Esophagus muscularis mucosa (tissue), 4 donors: ENCODE data around the gene SIPA1L3.

ENCODE experiments used
- EP300 ChIP-seq: sonication (generic); formaldehyde crosslinking; IDR thresholded peaks from one replicate; pipeline ENCODE4 v1.6.1; 2017; ENCODE audit warnings: antibody characterized with exemption
- POLR2A ChIP-seq: fragments of 450-650 bp; IDR thresholded peaks from one replicate; pipeline ENCODE4 v1.6.1; 2017; ENCODE audit warnings: antibody characterized with exemption, moderate library complexity, mild to moderate bottlenecking, low read depth
- POLR2AphosphoS5 ChIP-seq, 2 donors: sonication (generic); formaldehyde crosslinking; IDR thresholded peaks; one replicate each; pipeline ENCODE4 v1.6.1; 2017; ENCODE audit warnings: antibody characterized with exemption in 2 of 2
- TF ChIP-seq, protein P1 (sequence below), 3 experiments: fragments of 200-600 bp in 2 of 3; fragments of 450-650 bp in 1 of 3; sonication (generic) in 2 of 3; IDR thresholded peaks; one replicate each; pipeline ENCODE4 v1.5.1; 2017 to 2019; ENCODE audit warnings: antibody characterized with exemption in 3 of 3, mild to moderate bottlenecking in 2 of 3, moderate library complexity in 1 of 3

DNA sequence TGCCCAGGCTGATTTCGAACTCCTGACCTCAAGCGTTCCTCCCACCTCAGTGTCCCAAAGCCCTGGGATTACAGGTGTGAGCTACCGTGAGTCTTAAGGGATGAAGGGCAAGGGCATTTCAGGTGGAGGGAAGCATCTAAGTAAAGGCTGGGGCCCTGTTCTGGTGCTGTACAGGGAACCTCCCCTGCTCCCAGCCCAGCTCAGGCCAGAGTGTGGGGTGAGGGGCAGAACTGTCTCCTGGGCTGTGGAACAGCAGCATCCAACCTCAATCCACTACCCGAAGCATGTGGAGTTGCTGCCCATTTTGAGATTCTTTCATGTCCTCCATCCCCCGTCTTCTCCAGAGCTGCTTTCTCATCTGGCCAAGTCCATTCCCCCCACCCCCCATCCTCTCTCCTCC lies 105.3 kb downstream of the SIPA1L3 start:
- TF ChIP-seq, protein P1, sequence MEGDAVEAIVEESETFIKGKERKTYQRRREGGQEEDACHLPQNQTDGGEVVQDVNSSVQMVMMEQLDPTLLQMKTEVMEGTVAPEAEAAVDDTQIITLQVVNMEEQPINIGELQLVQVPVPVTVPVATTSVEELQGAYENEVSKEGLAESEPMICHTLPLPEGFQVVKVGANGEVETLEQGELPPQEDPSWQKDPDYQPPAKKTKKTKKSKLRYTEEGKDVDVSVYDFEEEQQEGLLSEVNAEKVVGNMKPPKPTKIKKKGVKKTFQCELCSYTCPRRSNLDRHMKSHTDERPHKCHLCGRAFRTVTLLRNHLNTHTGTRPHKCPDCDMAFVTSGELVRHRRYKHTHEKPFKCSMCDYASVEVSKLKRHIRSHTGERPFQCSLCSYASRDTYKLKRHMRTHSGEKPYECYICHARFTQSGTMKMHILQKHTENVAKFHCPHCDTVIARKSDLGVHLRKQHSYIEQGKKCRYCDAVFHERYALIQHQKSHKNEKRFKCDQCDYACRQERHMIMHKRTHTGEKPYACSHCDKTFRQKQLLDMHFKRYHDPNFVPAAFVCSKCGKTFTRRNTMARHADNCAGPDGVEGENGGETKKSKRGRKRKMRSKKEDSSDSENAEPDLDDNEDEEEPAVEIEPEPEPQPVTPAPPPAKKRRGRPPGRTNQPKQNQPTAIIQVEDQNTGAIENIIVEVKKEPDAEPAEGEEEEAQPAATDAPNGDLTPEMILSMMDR (IDR thresholded peaks at IDR 0.05): no peak
- no peak for TF ChIP-seq POLR2A
- no peak for TF ChIP-seq EP300
- no peak for TF ChIP-seq POLR2AphosphoS5 (IDR thresholded peaks at IDR 0.05)
